Nucleus accumbens (tissue), 56 donors: Measurements from ENCODE around the gene PYHIN1.
A peak's percentile ranks its signal among the peaks of the same experiment; 100 is the strongest.
"Not testable (repeated sequence)": the region's sequence is repeated elsewhere in the genome, so short reads cannot be mapped to it uniquely, and the experiment has no call there.

Experiments
- DNase-seq, 56 donors: peaks; one replicate each; lab custom pipeline; 2025; lab: John Stamatoyannopoulos, UW

The PYHIN1 gene

GRCh38 chr1:158978730-158979129, 47.4 kb downstream of the PYHIN1 start:
- DNase-seq = no peak

- DNase-seq = no peak
Observed at GRCh38 chr1:158979229-158979628, 47.9 kb downstream of the PYHIN1 start.

GRCh38 chr1:158983235-158983634, 51.9 kb downstream of the PYHIN1 start:
- no peak for DNase-seq

GRCh38 chr1:158984386-158984785, 53.0 kb downstream of the PYHIN1 start:
- no peak for DNase-seq

GRCh38 chr1:158989424-158989823, 58.1 kb downstream of the PYHIN1 start:
- no peak for DNase-seq

- no peak for DNase-seq
Observed at GRCh38 chr1:158992787-158993312, 61.5 kb downstream of the PYHIN1 start.

- DNase-seq = no peak
Observed at GRCh38 chr1:158996998-158997397, 65.6 kb downstream of the PYHIN1 start.

GRCh38 chr1:158998037-158998780, 66.9 kb downstream of the PYHIN1 start:
- no peak for DNase-seq

GRCh38 chr1:158998781-158999161, 67.4 kb downstream of the PYHIN1 start:
- peak in 36 of 56 donors; percentile 3 to 72 (median 37) for DNase-seq

GRCh38 chr1:158999316-159000069, 68.1 kb downstream of the PYHIN1 start:
- peak in 53 of 56 donors; percentile 25 to 89 (median 73) for DNase-seq

- no peak for DNase-seq
Observed at GRCh38 chr1:159000070-159000409, 68.7 kb downstream of the PYHIN1 start.

GRCh38 chr1:159000625-159001024, 69.3 kb downstream of the PYHIN1 start:
- DNase-seq = peak in 45 of 56 donors; percentile 8 to 78 (median 44)

- no peak for DNase-seq
Observed at GRCh38 chr1:159005161-159005560, 73.8 kb downstream of the PYHIN1 start.

- DNase-seq = peak in 3 of 56 donors; percentile 8 to 11 (median 8)
Observed at GRCh38 chr1:159005676-159006075, 74.3 kb downstream of the PYHIN1 start.

GRCh38 chr1:159006210-159006807, 75.0 kb downstream of the PYHIN1 start:
- DNase-seq = not testable (repeated sequence)

GRCh38 chr1:159007726-159008125, 76.4 kb downstream of the PYHIN1 start:
- no peak for DNase-seq

- peak in 4 of 56 donors; percentile 1 to 14 (median 4) for DNase-seq
Observed at GRCh38 chr1:159008744-159009188, 77.4 kb downstream of the PYHIN1 start.

GRCh38 chr1:159009287-159009686, 77.9 kb downstream of the PYHIN1 start:
- DNase-seq = no peak

- peak in 9 of 56 donors; percentile 8 to 47 (median 23) for DNase-seq
Observed at GRCh38 chr1:159009704-159010361, 78.5 kb downstream of the PYHIN1 start, which contains the start of gene IFI16. TSS of gene IFI16 (plus strand) at chr1:159009907. CDS start at chr1:159014681, 4,774 bp downstream.

GRCh38 chr1:159010391-159010790, 79.0 kb downstream of the PYHIN1 start:
- no peak for DNase-seq
